MM.1S (cell line): ENCODE measurements around the gene PKIG.

ENCODE experiments used
- CTCF ChIP-seq: fragments of 300-600 bp; sonication (generic); IDR thresholded peaks from 2 replicates; pipeline ENCODE4 v1.5.1; 2016; ENCODE audit warnings: antibody characterized with exemption, low read length, mixed read lengths
- EZH2phosphoT487 ChIP-seq: fragments of 300-600 bp; sonication (generic); IDR thresholded peaks from 2 replicates; pipeline ENCODE4 v1.6.1; 2018; ENCODE audit warnings: antibody characterized with exemption, low read length

- no peak for TF ChIP-seq CTCF
- TF ChIP-seq EZH2phosphoT487: no peak
These were observed 76.4 kb downstream of the PKIG start for GRCh38 chr20:44658810-44659209.
